GM23248 (cell line): ENCODE data around the gene ARL4C. TPM values are rescaled to one million over a fixed set of nuclear protein-coding genes. Genes with fewer than 3 reads are reported as not detected.
A peak's percentile ranks its signal among the peaks of the same experiment; 100 is the strongest.

Experiments
- DNase-seq: peaks from one replicate; pipeline ENCODE4 v3.0.0-alpha.2; 2015
- H2AFZ ChIP-seq: fragments of 200-600 bp; sonication (generic); 2 replicates; pipeline ENCODE4 v1.6.1; 2016; ENCODE audit warnings: antibody characterized with exemption
- H3F3A ChIP-seq: fragments of 200-600 bp; sonication (generic); 2 replicates; pipeline ENCODE4 v1.6.1; 2016; ENCODE audit warnings: mild to moderate bottlenecking, antibody characterized with exemption, mixed run types; ENCODE audit not compliant: insufficient read depth
- H3K27ac ChIP-seq: fragments of 200-600 bp; sonication (generic); 2 replicates; pipeline ENCODE4 v1.5.1; 2016; ENCODE audit warnings: mild to moderate bottlenecking
- H3K27me3 ChIP-seq: fragments of 200-600 bp; sonication (generic); replicated peaks from 2 replicates; pipeline ENCODE4 v1.6.1; 2016; ENCODE audit warnings: mild to moderate bottlenecking; ENCODE audit not compliant: insufficient read depth
- H3K36me3 ChIP-seq: fragments of 200-600 bp; sonication (generic); 2 replicates; pipeline ENCODE4 v1.6.1; 2016; ENCODE audit warnings: low read depth, mild to moderate bottlenecking
- H3K4me1 ChIP-seq: fragments of 200-600 bp; sonication (generic); 2 replicates; pipeline ENCODE4 v1.6.1; 2016; ENCODE audit warnings: mild to moderate bottlenecking; ENCODE audit not compliant: insufficient read depth
- H3K4me2 ChIP-seq: fragments of 200-600 bp; sonication (generic); one replicate; pipeline ENCODE4 v1.6.1; 2016; ENCODE audit warnings: mild to moderate bottlenecking; ENCODE audit not compliant: unreplicated experiment
- H3K4me3 ChIP-seq: fragments of 200-600 bp; sonication (generic); 2 replicates; pipeline ENCODE4 v1.5.1; 2016; ENCODE audit warnings: mild to moderate bottlenecking
- H3K79me2 ChIP-seq: fragments of 200-600 bp; sonication (generic); 2 replicates; pipeline ENCODE4 v1.6.1; 2016; ENCODE audit warnings: mild to moderate bottlenecking; ENCODE audit not compliant: insufficient read depth
- H3K9ac ChIP-seq: fragments of 200-600 bp; sonication (generic); 2 replicates; pipeline ENCODE4 v1.6.1; 2016; ENCODE audit warnings: mild to moderate bottlenecking
- H3K9me2 ChIP-seq: fragments of 200-600 bp; sonication (generic); 2 replicates; pipeline ENCODE4 v1.6.1; 2016; ENCODE audit warnings: mixed run types, mild to moderate bottlenecking, moderate library complexity; ENCODE audit not compliant: insufficient read depth
- H3K9me3 ChIP-seq: fragments of 200-600 bp; sonication (generic); one replicate; pipeline ENCODE4 v1.6.1; 2017; ENCODE audit warnings: low read depth
- H4K20me1 ChIP-seq: fragments of 200-600 bp; sonication (generic); 2 replicates; pipeline ENCODE4 v1.6.0; 2016; ENCODE audit not compliant: insufficient read depth
- EZH2 ChIP-seq: fragments of 200-600 bp; sonication (generic); IDR thresholded peaks from 2 replicates; pipeline ENCODE4 v1.6.1; 2018; ENCODE audit warnings: antibody characterized with exemption, mild to moderate bottlenecking; ENCODE audit not compliant: insufficient read depth, poor library complexity, severe bottlenecking
- EZH2phosphoT487 ChIP-seq: fragments of 200-600 bp; sonication (generic); IDR thresholded peaks from 2 replicates; pipeline ENCODE4 v1.6.1; 2018; ENCODE audit warnings: antibody characterized with exemption, moderate library complexity, mild to moderate bottlenecking, low read depth; ENCODE audit not compliant: insufficient read depth
- WGBS, 2 experiments: methylation state at CpG; one replicate each; pipeline ENCODE4 v1.1.6; 2015 to 2017; ENCODE audit warnings: low lambda C conversion rate in 2 of 2, low coverage in 1 of 2; ENCODE audit errors: missing lambda C conversion rate in 2 of 2; 5-methylcytosine and 5-hydroxymethylcytosine counted together
- in situ Hi-C: fragments of 300-500 bp; cut with MboI; formaldehyde crosslinking; loops from 2 replicates; pipeline ENCODE4 v1.15.0; 2020
- polyA plus RNA-seq: library from polyadenylated mRNA; unstranded; fragments of >200 nt; fragmentation: Nextera tagmentation; extraction: Ambion mirVana; gene quantifications from 2 replicates; pipeline ENCODE4 v1.2.1, GENCODE V29; 2016
- total RNA-seq: library from RNA; depleted of rRNA; stranded (reverse); fragments of >200 nt; shearing (Covaris generic); gene quantifications from 2 replicates; pipeline ENCODE4 v1.2.3, GENCODE V29; 2014

Gene ARL4C
- total and polyA plus RNA-seq, 2 experiments from 2014 or later, result 1.4 to 4.8 TPM

DNA sequence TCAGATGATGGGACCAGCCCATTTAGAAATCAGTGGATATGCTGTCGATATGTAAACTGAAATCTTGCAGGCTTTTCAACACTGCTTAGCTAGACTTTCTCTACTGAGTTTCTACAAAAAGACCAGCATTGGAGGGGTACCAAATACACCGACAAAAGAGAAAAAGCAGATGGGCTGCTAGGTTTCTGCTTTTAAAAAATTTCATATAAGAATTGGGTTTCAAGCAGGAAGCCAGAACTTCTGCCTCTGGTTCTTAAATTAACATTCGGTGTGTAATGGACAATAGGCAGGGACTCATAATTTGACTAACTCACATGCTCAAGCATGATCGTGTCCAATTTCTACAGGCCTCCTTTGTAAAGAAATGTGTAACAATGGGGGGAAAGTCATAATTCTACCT, 3.1 kb downstream of the ARL4C start:
- Histone ChIP-seq H3K9ac (no peak overlapping the region), H3K9me3 (no peaks in the 10 kb centered on the region), H3K36me3 (no peaks in the 10 kb centered on the region), H3K4me1 (peaks cover 7% of the 10 kb centered on the region; the same call in 1 of the 2 replicates), H3K79me2 (no peaks in the 10 kb centered on the region; the same call in 1 of the 2 replicates), H3K9me2 (no peaks in the 10 kb centered on the region), H2AFZ (no peak overlapping the region), H3F3A (0 out of 2 replicates have a peak, but pooled peaks cover 3% of the 10 kb centered on the region), H3K27me3 (no peaks in the 10 kb centered on the region), H4K20me1 (no peaks in the 10 kb centered on the region), H3K4me3 (peak overlapping the region; percentile 82; the same call in 1 of the 2 replicates), H3K4me2 (peak overlapping the region; percentile 75), H3K27ac (no peak overlapping the region)
- 57 to 64% methylated on average over 4 of the region's 4 CpGs for WGBS, 2 experiments
- TF ChIP-seq EZH2phosphoT487, result no peak
- no peak for TF ChIP-seq EZH2
- in situ Hi-C loops, result loop anchor here (10.0 to 25.0 kb wide), 2 partner anchors 206 to 519 kb away; no protein-coding TSS in a partner anchor
- DNase-seq, result peak; percentile 4

DNA sequence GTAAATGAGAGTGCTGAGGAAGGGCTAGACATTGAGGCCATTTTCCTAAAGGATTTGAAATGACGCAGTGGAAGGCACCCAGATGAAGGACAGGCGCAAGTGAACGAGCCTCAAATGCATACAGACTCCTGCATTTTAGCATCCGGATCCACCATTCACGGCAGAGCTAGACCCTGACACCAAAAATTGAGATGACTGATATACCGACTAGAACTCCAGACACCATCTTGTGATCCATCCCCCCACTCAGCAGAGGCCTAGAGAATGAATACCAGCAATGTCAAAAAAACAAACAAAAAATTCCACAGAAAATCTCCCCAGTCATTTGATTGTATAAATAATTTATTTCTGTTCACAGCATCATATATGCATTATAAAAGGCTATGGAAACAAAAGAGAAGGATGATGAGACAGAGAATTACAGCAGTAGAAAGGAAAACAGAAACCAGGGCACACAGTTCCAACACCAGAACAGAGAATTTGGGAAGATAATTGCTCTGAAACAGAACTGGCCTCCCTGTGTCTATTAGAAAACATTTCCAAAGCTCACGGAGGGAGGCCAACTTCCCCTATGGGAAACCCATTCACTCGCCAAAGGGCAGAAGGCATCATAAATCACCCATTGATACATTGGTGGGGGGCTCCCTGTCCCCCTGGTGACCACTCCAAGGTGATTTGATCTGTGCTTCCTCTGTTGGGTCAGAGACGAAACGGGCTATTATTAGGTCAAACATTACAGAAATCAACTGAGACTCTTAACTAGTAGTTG, 4.0 kb downstream of the ARL4C start:
- DNase-seq, result no peak
- WGBS, 2 experiments, result 95 to 97% methylated on average over 10 of the region's 10 CpGs
- Histone ChIP-seq H3K4me2 (no peak overlapping the region), H3K27me3 (no peaks in the 10 kb centered on the region), H4K20me1 (no peaks in the 10 kb centered on the region), H3K36me3 (no peaks in the 10 kb centered on the region), H3K9me3 (no peaks in the 10 kb centered on the region), H2AFZ (no peak overlapping the region), H3K4me1 (peaks cover 7% of the 10 kb centered on the region; the same call in 1 of the 2 replicates), H3F3A (no peaks in the 10 kb centered on the region), H3K27ac (no peak overlapping the region), H3K9me2 (no peaks in the 10 kb centered on the region), H3K9ac (no peak overlapping the region), H3K4me3 (no peak overlapping the region), H3K79me2 (no peaks in the 10 kb centered on the region; the same call in 1 of the 2 replicates)
- in situ Hi-C loops, result loop anchor here (10.0 to 25.0 kb wide), 2 partner anchors 206 to 518 kb away; no protein-coding TSS in a partner anchor
- TF ChIP-seq EZH2phosphoT487 (no peak), EZH2 (no peak)

DNA sequence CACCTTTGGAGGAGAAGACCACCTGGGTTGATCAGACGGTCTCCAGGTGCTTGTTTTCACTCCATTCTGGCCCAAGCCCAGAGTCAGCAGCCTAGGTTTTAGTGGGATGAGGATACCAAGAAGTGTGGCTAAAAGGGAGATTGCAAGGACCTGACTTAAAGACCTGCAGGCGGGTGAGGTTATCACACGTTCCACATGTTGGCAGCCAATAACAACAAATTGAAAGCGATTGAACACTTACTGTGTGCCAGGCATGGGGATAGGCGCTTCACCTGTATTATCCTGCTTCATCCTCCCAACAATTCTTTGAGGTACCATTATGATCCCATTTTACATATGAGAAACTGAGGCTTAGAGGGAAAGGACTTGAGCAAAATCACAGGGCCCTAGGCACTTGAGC, 5.0 kb downstream of the ARL4C start:
- Histone ChIP-seq H3K27ac (no peak overlapping the region), H3K79me2 (no peaks in the 10 kb centered on the region; the same call in 1 of the 2 replicates), H2AFZ (no peak overlapping the region), H3K9ac (no peak overlapping the region), H3K36me3 (no peaks in the 10 kb centered on the region), H4K20me1 (no peaks in the 10 kb centered on the region), H3K9me3 (no peaks in the 10 kb centered on the region), H3F3A (no peaks in the 10 kb centered on the region), H3K4me3 (no peak overlapping the region), H3K4me1 (peaks cover 7% of the 10 kb centered on the region; the same call in 1 of the 2 replicates), H3K9me2 (no peaks in the 10 kb centered on the region), H3K4me2 (no peak overlapping the region), H3K27me3 (no peaks in the 10 kb centered on the region)
- DNase-seq, result no peak
- 95 to 98% methylated on average over 5 of the region's 5 CpGs for WGBS, 2 experiments
- in situ Hi-C loops, result loop anchor here (10.0 to 25.0 kb wide), 2 partner anchors 205 to 517 kb away; no protein-coding TSS in a partner anchor
- TF ChIP-seq EZH2phosphoT487 (no peak), EZH2 (no peak)

DNA sequence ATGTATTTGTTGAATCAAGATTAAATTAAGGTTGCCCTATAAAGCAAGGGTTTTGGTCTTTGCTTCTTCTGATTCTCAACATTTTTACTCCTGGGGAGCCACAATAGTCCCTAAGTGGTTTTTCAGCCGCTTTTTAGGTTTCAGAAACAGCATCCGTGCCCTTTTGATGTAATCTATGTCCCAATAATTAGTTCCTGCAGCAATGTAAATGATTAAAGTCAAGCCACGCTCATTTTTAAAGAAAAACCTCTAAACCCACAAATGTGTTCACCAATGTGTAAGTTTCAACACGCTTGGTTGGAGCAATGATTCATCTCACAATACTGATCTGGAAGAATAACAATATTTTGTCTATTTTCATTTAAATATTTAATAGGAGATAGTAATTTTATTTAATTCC, 5.6 kb downstream of the ARL4C start:
- H3K4me2 ChIP-seq, result no peak overlapping the region
- no peaks in the 10 kb centered on the region for H3K9me2 ChIP-seq
- H3K27ac ChIP-seq, result no peak overlapping the region
- peaks cover 7% of the 10 kb centered on the region; the same call in 1 of the 2 replicates for H3K4me1 ChIP-seq
- TF ChIP-seq EZH2 (no peak), EZH2phosphoT487 (no peak)
- no peaks in the 10 kb centered on the region for H3F3A ChIP-seq
- no peak overlapping the region for H3K9ac ChIP-seq
- no peaks in the 10 kb centered on the region for H3K36me3 ChIP-seq
- in situ Hi-C loops, result loop anchor here (10.0 to 25.0 kb wide), 2 partner anchors 204 to 516 kb away; no protein-coding TSS in a partner anchor
- H4K20me1 ChIP-seq, result no peaks in the 10 kb centered on the region
- no peak for DNase-seq
- H3K27me3 ChIP-seq, result no peaks in the 10 kb centered on the region
- no peaks in the 10 kb centered on the region; the same call in 1 of the 2 replicates for H3K79me2 ChIP-seq
- no peak overlapping the region for H3K4me3 ChIP-seq
- H3K9me3 ChIP-seq, result no peaks in the 10 kb centered on the region
- no peak overlapping the region for H2AFZ ChIP-seq
- WGBS, 2 experiments, result 81 to 85% methylated on average over 4 of the region's 4 CpGs
